HG02571 (cell line): ENCODE measurements around the gene OR52E1.

Source experiments
- ATAC-seq: cut with Tn5 transposase; IDR thresholded peaks from one replicate; pipeline ENCODE4 v1.9.1; 2021; ENCODE audit warnings: mild to moderate bottlenecking, moderate library complexity; ENCODE audit not compliant: unreplicated experiment

Gene OR52E1

DNA sequence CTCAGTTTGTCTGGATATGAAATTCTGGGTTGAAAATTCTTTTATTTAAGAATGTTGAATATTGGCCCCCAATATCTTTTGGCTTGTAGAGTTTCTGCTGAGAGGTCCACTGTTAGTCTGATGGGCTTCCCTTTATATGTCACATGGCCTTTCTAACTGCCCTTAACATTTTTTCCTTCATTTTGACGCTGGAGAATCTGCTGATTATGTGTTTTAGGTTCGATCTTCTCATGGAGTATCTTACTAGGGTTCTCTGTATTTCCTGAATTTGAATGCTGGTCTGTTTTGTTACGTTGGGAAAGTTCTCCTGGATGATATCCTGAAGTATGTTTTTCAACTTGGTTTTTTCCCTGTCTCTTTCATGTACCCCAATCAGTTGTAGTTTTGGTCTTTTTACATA is 46.0 kb downstream of the OR52E1 start:
- ATAC-seq: no peak

GRCh38 chr11:5117588-5117987 is 48.2 kb downstream of the OR52E1 start:
- no peak for ATAC-seq

- no peak for ATAC-seq
These were observed 49.5 kb downstream of the OR52E1 start for GRCh38 chr11:5118893-5119292.
